ENCODE data around the gene TMEM259.

GRCh38 chr19:1045247-1045603, 24.3 kb upstream of the TMEM259 start:
- TF ChIP-seq POLR2A (IDR thresholded peaks at IDR 0.05) (no peak), CTCF (IDR thresholded peaks at IDR 0.05) (no peak)
